Measurements from ENCODE around the gene SCN4A. TPM values are rescaled to one million over a fixed set of nuclear protein-coding genes. Genes with fewer than 3 reads are reported as not detected.

SCN4A gene
- total and polyA plus RNA-seq, 2 of the 13 experiments (the other 11 are each of a cell fraction or from before 2014, with no cell fraction given) = 0.02 to 0.03 TPM

- peak; percentile 84 for TF ChIP-seq HNF4G (IDR thresholded peaks at IDR 0.05; ENCODE audit: borderline replicate concordance, low read depth, low read length)
- peak; percentile 24; the same call in 1 of the 2 replicates for TF ChIP-seq HNF4G (CRISPR knock-in tag; IDR thresholded peaks at IDR 0.05; ENCODE audit: borderline replicate concordance, low read depth)
- 0 out of 2 replicates have a peak, but pooled peaks have one; percentile 16 for TF ChIP-seq ZNF605 (CRISPR knock-in tag; IDR thresholded peaks at IDR 0.05)
- no peak for TF ChIP-seq CCAR2 (optimal IDR thresholded peaks at IDR 0.05; ENCODE audit: low read depth, low read length)
- TF ChIP-seq, protein P1, sequence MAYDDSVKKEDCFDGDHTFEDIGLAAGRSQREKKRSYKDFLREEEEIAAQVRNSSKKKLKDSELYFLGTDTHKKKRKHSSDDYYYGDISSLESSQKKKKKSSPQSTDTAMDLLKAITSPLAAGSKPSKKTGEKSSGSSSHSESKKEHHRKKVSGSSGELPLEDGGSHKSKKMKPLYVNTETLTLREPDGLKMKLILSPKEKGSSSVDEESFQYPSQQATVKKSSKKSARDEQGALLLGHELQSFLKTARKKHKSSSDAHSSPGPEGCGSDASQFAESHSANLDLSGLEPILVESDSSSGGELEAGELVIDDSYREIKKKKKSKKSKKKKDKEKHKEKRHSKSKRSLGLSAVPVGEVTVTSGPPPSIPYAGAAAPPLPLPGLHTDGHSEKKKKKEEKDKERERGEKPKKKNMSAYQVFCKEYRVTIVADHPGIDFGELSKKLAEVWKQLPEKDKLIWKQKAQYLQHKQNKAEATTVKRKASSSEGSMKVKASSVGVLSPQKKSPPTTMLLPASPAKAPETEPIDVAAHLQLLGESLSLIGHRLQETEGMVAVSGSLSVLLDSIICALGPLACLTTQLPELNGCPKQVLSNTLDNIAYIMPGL (CRISPR knock-in tag; IDR thresholded peaks at IDR 0.05; ENCODE audit: borderline replicate concordance in 1 of 2, low read depth in 1 of 2) = 0 out of 4 replicates have a peak, but pooled peaks of 1 of the 2 experiments have one; percentile 49
- TF ChIP-seq KMT2B (CRISPR knock-in tag; IDR thresholded peaks at IDR 0.05) = no peak
- no peak for TF ChIP-seq ZFP36 (IDR thresholded peaks at IDR 0.05; ENCODE audit: borderline replicate concordance, low read depth, low read length, partially characterized antibody)
- TF ChIP-seq PBX3 (CRISPR knock-in tag; IDR thresholded peaks at IDR 0.05; ENCODE audit: borderline replicate concordance) = no peak
- no peak for TF ChIP-seq WIZ (CRISPR knock-in tag; IDR thresholded peaks at IDR 0.05)
- peak; percentile 61; the same call in 1 of the 2 replicates for TF ChIP-seq NR2F2 (IDR thresholded peaks at IDR 0.05; ENCODE audit: borderline replicate concordance, low read depth)
- 0 out of 2 replicates have a peak, but pooled peaks have one; percentile 16 for TF ChIP-seq PPARG (CRISPR knock-in tag; conservative IDR thresholded peaks at IDR 0.05)
- peak; percentile 96 for TF ChIP-seq PRDM15 (CRISPR knock-in tag; IDR thresholded peaks at IDR 0.05)
- no peak for TF ChIP-seq TBP (CRISPR knock-in tag; IDR thresholded peaks at IDR 0.05)
- TF ChIP-seq PHF21A (CRISPR knock-in tag; IDR thresholded peaks at IDR 0.05) = peak; percentile 56; the same call in 1 of the 2 replicates
- no peak for TF ChIP-seq MEF2D (CRISPR knock-in tag; IDR thresholded peaks at IDR 0.05)
- TF ChIP-seq SOX13 (IDR thresholded peaks at IDR 0.05) = no peak
- 0 out of 4 replicates have a peak, but pooled peaks of 1 of the 2 experiments have one; percentile 44 for TF ChIP-seq SOX13 (CRISPR knock-in tag; conservative IDR thresholded peaks at IDR 0.05 in 1 of 2, IDR thresholded peaks at IDR 0.05 in 1 of 2)
- TF ChIP-seq ZKSCAN8 (CRISPR knock-in tag; IDR thresholded peaks at IDR 0.05; ENCODE audit: borderline replicate concordance) = no peak
- TF ChIP-seq BCL6 (CRISPR knock-in tag; IDR thresholded peaks at IDR 0.05) = no peak
- TF ChIP-seq BRF2 (CRISPR knock-in tag; IDR thresholded peaks at IDR 0.05) = no peak
These were observed 35.1 kb upstream of the SCN4A start (continued) for GRCh38 chr17:64007838-64008282.

All from HepG2 (cell line).